Muscle layer of colon (tissue), 2 donors: Measurements from ENCODE around the gene FAM83E.

Source experiments
- H3K27ac ChIP-seq: one replicate; pipeline ENCODE4 v1.7.0; 2013; ENCODE audit warnings: low read depth, mild to moderate bottlenecking, low read length, moderate library complexity
- H3K27me3 ChIP-seq, 2 donors: one replicate each; pipeline ENCODE4 v1.7.0; 2013; ENCODE audit warnings: low read length in 2 of 2, mild to moderate bottlenecking in 2 of 2; ENCODE audit not compliant: insufficient read depth in 2 of 2, control insufficient read depth in 1 of 2
- H3K36me3 ChIP-seq: one replicate; pipeline ENCODE4 v1.7.0; 2013; ENCODE audit warnings: mild to moderate bottlenecking, low read length; ENCODE audit not compliant: insufficient read depth
- H3K4me1 ChIP-seq: one replicate; pipeline ENCODE4 v1.7.0; 2013; ENCODE audit warnings: mild to moderate bottlenecking, low read length; ENCODE audit not compliant: insufficient read depth
- H3K4me3 ChIP-seq, 2 donors: one replicate each; pipeline ENCODE4 v1.7.0; 2013; ENCODE audit warnings: low read length in 2 of 2, low read depth in 1 of 2, mild to moderate bottlenecking in 1 of 2, moderate library complexity in 1 of 2
- H3K9ac ChIP-seq: one replicate; pipeline ENCODE4 v1.7.0; 2013; ENCODE audit warnings: low read length
- H3K9me3 ChIP-seq: one replicate; pipeline ENCODE4 v1.7.0; 2013; ENCODE audit warnings: mild to moderate bottlenecking, low read length
- donor health status: abdominal sarcoma.
- donor health status: Adenocarcinoma of cecum.

Gene FAM83E

DNA sequence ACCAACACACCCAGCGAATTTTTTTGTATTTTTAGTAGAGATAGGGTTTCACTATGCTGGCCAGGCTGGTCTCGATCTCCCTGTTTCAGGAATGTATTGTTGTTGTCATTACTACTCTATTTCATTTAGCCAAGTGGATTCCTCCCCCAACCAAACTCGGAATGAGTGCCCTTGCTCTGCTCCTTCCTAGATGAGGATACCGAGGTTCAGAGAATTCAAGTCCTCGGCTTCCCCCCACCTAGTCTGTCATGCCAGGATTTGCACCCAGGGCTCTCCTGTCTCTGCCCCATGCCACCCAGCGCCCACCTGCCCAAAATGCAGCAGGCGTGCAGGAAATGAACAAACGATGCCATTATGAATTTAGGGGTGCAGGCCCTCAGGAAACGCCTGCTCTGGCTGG lies 11.9 kb downstream of the FAM83E start:
- H3K4me3 ChIP-seq: no peak overlapping the region
- H3K9ac ChIP-seq: no peak overlapping the region
- no peaks in the 10 kb centered on the region for H3K36me3 ChIP-seq
- H3K27ac ChIP-seq: no peak overlapping the region
- H3K27me3 ChIP-seq: no peaks in the 10 kb centered on the region
- H3K4me1 ChIP-seq: no peaks in the 10 kb centered on the region
- H3K9me3 ChIP-seq: no peaks in the 10 kb centered on the region

GRCh38 chr19:48600679-48601417 lies 14.0 kb downstream of the FAM83E start:
- no peak overlapping the region for H3K9ac ChIP-seq
- H3K4me1 ChIP-seq: no peaks in the 10 kb centered on the region
- no peak overlapping the region for H3K4me3 ChIP-seq
- no peaks in the 10 kb centered on the region for H3K27me3 ChIP-seq
- H3K36me3 ChIP-seq: no peaks in the 10 kb centered on the region
- H3K9me3 ChIP-seq: no peaks in the 10 kb centered on the region
- no peak overlapping the region for H3K27ac ChIP-seq

DNA sequence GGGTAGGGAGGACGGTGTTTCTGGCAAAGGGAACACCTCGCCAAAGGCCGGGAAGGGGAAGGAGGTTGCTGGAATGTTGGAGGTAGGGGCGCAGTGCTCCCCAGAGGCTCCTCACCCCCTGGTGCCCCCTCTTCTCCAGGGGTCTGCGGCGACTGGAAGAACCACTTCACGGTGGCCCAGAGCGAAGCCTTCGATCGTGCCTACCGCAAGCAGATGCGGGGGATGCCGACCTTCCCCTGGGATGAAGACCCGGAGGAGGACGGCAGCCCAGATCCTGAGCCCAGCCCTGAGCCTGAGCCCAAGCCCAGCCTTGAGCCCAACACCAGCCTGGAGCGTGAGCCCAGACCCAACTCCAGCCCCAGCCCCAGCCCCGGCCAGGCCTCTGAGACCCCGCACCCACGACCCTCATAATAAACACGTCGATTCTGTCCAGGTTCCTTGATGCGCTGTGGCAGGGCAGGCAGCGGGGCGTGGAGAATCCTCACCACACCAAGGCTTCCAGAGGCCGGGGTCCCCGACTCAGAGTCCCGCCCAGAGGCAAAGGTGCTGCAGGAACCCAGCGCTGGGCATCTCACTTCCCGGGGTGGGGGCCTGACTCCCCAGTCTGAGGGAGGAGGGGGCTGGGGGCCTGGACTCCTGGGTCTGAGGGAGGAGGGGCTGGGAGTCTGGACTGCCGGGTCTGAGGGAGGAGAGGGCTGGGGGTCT lies 15.7 kb downstream of the FAM83E start:
- H3K27me3 ChIP-seq: no peaks in the 10 kb centered on the region
- no peak overlapping the region for H3K9ac ChIP-seq
- H3K9me3 ChIP-seq: no peaks in the 10 kb centered on the region
- no peaks in the 10 kb centered on the region for H3K4me1 ChIP-seq
- no peaks in the 10 kb centered on the region for H3K36me3 ChIP-seq
- H3K4me3 ChIP-seq: no peak overlapping the region
- H3K27ac ChIP-seq: no peak overlapping the region

DNA sequence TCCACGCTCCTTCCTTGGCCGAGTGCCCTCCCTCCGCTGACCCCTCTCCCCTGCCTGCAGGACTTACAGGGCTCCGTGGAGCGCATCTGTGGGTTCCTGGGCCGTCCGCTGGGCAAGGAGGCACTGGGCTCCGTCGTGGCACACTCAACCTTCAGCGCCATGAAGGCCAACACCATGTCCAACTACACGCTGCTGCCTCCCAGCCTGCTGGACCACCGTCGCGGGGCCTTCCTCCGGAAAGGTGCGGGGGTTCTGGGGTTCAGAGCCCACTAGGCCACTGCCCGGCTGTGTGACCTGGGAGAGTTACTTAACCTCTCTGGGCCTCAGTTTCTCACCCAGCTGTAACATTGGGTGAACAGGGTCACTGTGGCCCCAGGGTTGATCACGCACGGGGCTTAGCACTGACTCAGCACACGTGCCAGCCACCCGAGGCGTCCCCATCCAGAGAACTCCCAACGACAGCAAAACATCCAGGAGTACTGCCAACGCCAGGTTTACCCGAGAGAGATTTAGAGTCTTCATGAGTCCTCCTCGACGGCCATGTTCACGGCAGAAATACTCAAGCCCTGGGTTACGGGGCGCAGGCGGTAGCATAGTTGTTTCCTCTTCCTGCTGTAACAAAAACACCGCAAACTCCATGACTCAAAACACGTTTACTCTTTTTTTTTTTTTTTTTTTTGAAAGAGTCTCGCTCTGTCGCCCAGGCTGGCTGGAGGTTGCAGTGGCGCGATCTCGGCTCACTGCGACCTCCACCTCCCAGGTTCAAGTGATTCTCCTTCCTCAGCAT lies 18.0 kb downstream of the FAM83E start:
- H3K4me1 ChIP-seq: no peaks in the 10 kb centered on the region
- H3K4me3 ChIP-seq: no peak overlapping the region
- H3K27ac ChIP-seq: no peak overlapping the region
- no peak overlapping the region for H3K9ac ChIP-seq
- no peaks in the 10 kb centered on the region for H3K27me3 ChIP-seq
- no peaks in the 10 kb centered on the region for H3K9me3 ChIP-seq
- H3K36me3 ChIP-seq: no peaks in the 10 kb centered on the region

GRCh38 chr19:48596237-48596636 lies 18.6 kb downstream of the FAM83E start:
- no peaks in the 10 kb centered on the region for H3K4me1 ChIP-seq
- H3K9me3 ChIP-seq: no peaks in the 10 kb centered on the region
- no peaks in the 10 kb centered on the region for H3K27me3 ChIP-seq
- H3K27ac ChIP-seq: no peak overlapping the region
- H3K4me3 ChIP-seq: no peak overlapping the region
- no peak overlapping the region for H3K9ac ChIP-seq
- H3K36me3 ChIP-seq: no peaks in the 10 kb centered on the region

- no peaks in the 10 kb centered on the region for H3K27me3 ChIP-seq
- H3K4me3 ChIP-seq: no peak overlapping the region
- no peaks in the 10 kb centered on the region for H3K36me3 ChIP-seq
- H3K4me1 ChIP-seq: no peaks in the 10 kb centered on the region
- H3K9me3 ChIP-seq: no peaks in the 10 kb centered on the region
- no peak overlapping the region for H3K27ac ChIP-seq
- H3K9ac ChIP-seq: no peak overlapping the region
Measured at GRCh38 chr19:48595833-48596232, 19.0 kb downstream of the FAM83E start.

DNA sequence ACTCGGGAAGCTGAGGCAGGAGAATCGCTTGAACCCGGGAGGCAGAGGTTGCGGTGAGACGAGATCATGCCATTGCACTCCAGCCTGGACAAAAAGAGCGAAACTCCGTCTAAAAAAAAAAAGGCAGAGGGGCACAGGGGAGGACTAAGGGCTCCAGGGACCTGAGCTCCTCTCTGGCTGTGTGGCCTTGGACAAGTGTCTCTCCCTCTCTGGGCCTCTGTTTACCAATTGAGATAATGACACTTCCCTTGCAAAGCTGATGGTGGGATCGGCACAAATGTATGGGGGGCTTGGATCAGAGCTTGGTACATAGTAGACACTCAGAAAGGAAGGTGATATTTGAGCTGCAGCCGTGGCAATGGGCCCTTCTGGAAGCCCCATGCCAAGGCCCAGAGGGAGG lies 19.7 kb downstream of the FAM83E start:
- Histone ChIP-seq H3K27ac (no peak overlapping the region), H3K4me1 (no peaks in the 10 kb centered on the region), H3K9ac (no peak overlapping the region), H3K27me3 (no peaks in the 10 kb centered on the region), H3K4me3 (no peak overlapping the region), H3K9me3 (no peaks in the 10 kb centered on the region), H3K36me3 (no peaks in the 10 kb centered on the region)

DNA sequence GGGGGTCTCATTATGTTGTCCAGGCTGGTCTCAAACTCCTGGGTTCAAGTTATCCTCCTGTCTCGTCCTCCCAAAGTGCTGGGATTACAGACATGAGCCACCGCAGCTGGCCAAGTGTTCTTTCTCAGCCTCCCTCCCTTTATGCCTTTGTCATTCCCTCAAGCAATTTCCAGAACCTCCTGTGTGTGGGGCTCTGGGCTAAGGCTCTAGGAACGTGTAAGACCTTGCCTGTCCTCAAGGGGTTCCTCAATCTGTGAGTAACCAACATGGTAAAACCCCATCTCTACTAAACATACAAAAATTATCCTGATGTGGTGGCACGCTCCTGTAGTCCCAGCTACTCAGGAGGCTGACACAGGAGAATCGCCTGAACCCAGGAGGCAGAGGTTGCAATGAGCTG lies 23.9 kb downstream of the FAM83E start:
- Histone ChIP-seq H3K36me3 (no peaks in the 10 kb centered on the region), H3K4me1 (peaks cover 4% of the 10 kb centered on the region), H3K9ac (no peak overlapping the region), H3K4me3 (no peak overlapping the region), H3K9me3 (no peaks in the 10 kb centered on the region), H3K27ac (no peak overlapping the region), H3K27me3 (no peaks in the 10 kb centered on the region)

- Histone ChIP-seq H3K4me1 (peaks cover 8% of the 10 kb centered on the region), H3K27ac (peak overlapping the region; percentile 39), H3K36me3 (no peaks in the 10 kb centered on the region), H3K9me3 (no peaks in the 10 kb centered on the region), H3K4me3 (peak overlapping the region; percentile 29 to 55), H3K27me3 (no peaks in the 10 kb centered on the region), H3K9ac (peak overlapping the region; percentile 33)
Measured at GRCh38 chr19:48588670-48589401, 26.0 kb downstream of the FAM83E start.

DNA sequence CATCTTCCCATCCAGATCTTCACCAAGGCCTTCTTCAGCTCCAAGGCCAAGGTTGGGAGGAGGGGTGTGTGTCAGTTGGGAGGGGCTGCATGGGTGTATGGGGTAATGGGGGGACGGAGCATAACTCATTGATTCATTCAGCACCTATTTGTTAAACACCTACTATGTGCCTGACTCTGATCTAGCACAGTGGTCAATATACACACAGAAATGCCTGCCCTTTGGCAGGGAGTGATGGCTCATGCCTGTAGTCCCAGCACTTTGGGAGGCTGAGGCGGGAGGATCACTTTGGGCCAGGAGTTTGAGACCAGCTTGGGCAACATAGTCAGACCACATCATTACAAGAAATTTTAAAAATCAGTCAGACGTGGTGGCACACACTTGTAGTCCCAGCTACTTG lies 27.5 kb downstream of the FAM83E start:
- Histone ChIP-seq H3K4me3 (no peak overlapping the region), H3K27me3 (no peaks in the 10 kb centered on the region), H3K36me3 (no peaks in the 10 kb centered on the region), H3K9ac (no peak overlapping the region), H3K9me3 (no peaks in the 10 kb centered on the region), H3K27ac (no peak overlapping the region), H3K4me1 (peaks cover 8% of the 10 kb centered on the region)

GRCh38 chr19:48582168-48582567 lies 32.7 kb downstream of the FAM83E start:
- no peak overlapping the region for H3K27ac ChIP-seq
- no peak overlapping the region for H3K9ac ChIP-seq
- peaks cover 4% of the 10 kb centered on the region for H3K4me1 ChIP-seq
- no peak overlapping the region for H3K4me3 ChIP-seq
- H3K36me3 ChIP-seq: no peaks in the 10 kb centered on the region
- H3K9me3 ChIP-seq: no peaks in the 10 kb centered on the region
- no peaks in the 10 kb centered on the region for H3K27me3 ChIP-seq
